ENCODE results near the gene MAB21L4. TPM values are rescaled to one million over a fixed set of nuclear protein-coding genes. Genes with fewer than 3 reads are reported as not detected.

The MAB21L4 gene
- total RNA-seq, 1 donor from 2014 or later: not detected

GRCh38 chr2:240884745-240885144, 11.2 kb downstream of the MAB21L4 start:
- DNase-seq (ENCODE audit: extremely low read depth, low read depth, low spot score): no peak

- DNase-seq (ENCODE audit: extremely low read depth, low read depth, low spot score): no peak
These were observed 11.7 kb downstream of the MAB21L4 start for GRCh38 chr2:240884221-240884620.

GRCh38 chr2:240881913-240882312, 14.0 kb downstream of the MAB21L4 start:
- no peak for DNase-seq (ENCODE audit: extremely low read depth, low read depth, low spot score)

DNA sequence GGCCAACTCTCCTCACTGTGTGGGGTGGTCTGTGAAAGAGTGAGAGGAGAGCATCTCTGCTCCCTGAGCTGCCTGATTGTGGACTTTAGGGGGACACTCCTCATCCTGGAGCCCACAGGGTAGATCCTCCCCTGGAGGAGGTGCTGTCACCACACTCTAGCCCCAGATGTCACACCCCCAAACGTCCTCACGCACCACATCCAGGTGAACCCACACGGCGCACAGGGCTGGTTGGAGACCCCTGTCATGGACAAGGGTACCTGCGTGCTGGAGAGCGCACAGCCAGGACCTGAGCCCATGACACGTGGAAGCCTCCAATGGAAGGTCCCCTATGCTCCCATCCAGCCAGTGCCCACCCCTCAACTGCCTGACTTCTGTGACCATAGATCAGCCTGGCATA, 16.9 kb downstream of the MAB21L4 start:
- DNase-seq (ENCODE audit: extremely low read depth, low read depth, low spot score): no peak

DNA sequence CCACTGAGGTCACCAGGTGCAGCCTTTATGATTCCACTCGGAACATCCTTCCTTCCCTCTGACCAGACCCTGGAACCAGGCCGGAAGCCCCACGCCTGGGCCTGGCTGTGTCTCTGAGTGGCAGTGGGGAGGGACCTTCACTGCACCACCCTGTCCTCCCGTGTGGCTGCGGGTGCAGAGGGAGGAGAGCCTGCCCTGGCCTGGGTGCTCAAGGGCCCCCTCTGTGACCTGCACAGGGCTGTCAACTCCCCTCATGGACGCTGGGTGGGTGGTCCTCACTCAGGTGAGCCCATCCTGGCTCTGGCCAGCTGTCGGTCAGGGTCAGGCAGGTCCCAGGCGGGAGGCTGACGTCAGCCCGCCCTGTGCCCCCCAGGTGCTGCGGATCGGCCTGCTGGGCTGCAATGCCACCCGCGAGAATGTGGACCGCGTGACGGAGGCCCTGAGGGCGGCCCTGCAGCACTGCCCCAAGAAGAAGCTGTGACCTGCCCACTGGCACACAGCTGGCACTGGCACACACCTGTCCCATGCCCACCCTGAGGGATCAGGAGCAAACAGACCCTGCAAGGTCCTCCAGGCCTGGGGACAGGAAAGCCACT, 17.5 kb downstream of the MAB21L4 start:
- DNase-seq (ENCODE audit: extremely low read depth, low read depth, low spot score): no peak

- no peak for DNase-seq (ENCODE audit: extremely low read depth, low read depth, low spot score)
These were observed 18.3 kb downstream of the MAB21L4 start for GRCh38 chr2:240877460-240878340.

DNA sequence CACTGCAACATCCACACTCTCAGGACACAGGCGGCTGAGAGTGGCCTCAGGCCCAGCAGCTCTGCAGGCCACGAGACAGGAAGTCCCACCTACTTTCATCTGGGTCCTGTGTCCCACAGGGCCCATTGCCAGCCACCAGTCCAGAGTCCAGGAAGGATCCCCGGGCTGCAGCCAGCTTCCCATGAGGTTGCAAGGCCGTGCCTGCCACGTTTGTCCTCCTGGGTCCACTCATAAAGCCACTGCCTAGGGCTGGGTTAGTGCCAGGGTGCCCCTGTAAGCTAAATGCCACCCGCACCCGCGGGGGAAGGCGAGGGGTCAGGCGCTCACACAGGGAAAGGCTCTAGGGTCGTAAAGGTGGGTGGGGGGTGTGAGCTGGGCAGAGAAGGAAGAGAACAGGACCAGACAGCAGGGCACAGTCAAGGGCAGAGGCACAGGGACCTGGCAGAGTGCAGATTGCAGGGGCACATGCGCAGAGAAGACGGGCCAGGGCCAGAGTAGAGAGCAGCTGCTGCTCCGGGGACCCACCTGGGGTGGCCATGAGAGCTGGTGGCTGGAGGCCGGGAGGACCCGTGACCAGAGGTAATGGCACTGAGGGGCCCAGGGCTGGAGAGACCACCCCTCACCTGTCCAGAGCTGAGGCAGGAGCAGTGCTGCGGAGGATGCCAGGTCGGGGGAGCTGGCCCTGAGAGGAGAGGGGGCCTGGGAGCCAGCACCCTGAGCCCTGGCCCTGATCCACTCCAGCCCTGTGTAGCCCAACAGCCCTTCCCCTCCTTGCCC, 19.3 kb downstream of the MAB21L4 start:
- no peak for DNase-seq (ENCODE audit: extremely low read depth, low read depth, low spot score)

GRCh38 chr2:240876035-240876474, 19.9 kb downstream of the MAB21L4 start:
- DNase-seq (ENCODE audit: extremely low read depth, low read depth, low spot score): no peak

DNA sequence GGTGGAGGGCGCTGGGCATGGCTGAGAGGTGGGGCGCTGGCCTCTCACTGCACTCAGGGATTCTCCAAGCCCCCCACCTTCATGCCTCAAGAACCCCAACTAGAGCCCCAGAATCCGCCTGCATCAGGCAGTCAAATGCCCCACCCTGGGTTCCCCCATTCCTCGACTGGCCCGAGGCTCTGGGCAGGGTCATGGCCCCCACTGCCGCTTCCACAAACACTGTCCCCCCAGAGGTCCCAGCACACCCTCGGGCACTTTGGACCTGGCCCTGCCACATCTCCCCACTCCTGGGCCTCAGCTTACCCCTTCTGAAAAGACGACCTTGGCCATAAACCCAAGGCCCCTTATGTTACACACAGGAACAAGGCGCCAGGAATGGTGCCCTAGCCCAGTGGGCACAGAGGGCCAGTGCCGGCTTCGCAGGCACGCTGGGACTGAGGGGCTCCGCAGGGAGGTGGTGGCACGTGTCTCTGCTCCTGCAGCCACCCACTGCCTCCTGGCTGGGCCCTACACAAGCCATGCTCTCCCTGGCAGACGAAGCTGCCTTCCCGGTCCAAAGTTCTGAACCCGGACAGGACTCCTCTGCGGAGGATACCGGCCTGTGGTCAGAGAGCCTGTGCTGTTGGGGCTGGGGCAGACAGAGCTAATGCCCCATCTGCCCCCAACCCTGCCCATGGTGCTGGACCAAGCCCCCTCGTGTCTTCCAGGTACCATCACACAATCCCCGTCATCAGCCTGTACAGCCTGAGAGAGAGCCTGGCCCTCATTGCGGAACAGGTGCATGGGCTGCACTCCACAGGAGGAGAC, 20.5 kb downstream of the MAB21L4 start:
- no peak for DNase-seq (ENCODE audit: extremely low read depth, low read depth, low spot score)

GRCh38 chr2:240874715-240875227, 21.2 kb downstream of the MAB21L4 start:
- DNase-seq (ENCODE audit: extremely low read depth, low read depth, low spot score): no peak

GRCh38 chr2:240873805-240874714, 21.9 kb downstream of the MAB21L4 start:
- DNase-seq (ENCODE audit: extremely low read depth, low read depth, low spot score): no peak

- no peak for DNase-seq (ENCODE audit: extremely low read depth, low read depth, low spot score)
These were observed 22.7 kb downstream of the MAB21L4 start for GRCh38 chr2:240873098-240873788.

- DNase-seq (ENCODE audit: extremely low read depth, low read depth, low spot score): no peak
These were observed 23.4 kb downstream of the MAB21L4 start for GRCh38 chr2:240872317-240873097.

DNA sequence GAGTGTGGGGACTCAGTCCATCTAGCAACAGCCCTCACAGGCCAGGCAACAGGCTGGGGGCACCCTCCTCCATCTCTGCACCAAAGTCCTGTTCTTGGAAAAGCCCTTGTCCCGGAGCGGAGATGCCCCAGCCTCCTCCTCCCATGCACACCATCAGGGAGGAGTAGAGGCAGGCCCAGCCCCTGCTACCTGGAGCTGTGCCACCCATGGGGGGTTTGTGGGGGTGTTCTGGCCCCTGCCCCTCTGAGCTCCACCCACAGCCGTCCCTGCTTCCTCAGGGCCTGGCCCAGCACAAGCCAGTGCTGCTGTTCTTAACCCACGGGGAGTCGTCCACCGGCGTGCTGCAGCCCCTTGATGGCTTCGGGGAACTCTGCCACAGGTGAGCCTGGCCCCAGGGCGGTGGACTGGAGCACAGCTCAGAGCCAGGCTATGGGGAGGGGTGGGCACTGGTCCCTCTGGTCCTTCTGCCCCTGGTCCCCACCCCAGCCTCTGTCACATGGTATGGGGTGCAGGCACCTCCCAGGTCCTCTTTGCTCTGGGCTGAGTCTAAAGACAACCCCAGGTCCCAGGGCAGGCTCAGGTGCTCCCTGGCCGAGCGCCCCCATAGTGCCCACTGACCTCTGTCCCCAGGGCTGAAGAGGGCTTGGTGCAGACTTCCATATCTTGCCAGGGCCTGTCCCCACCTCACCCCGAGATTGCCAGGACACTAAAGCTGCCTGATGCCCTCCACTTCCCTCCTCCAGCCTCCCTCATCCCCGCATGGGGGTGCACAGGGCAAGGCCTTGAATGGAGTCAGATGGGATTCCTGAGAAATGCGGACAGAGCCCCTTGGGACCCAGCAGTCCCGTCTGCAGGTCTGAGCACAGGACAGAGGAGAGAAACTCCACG, 24.6 kb downstream of the MAB21L4 start:
- no peak for DNase-seq (ENCODE audit: extremely low read depth, low read depth, low spot score)

DNA sequence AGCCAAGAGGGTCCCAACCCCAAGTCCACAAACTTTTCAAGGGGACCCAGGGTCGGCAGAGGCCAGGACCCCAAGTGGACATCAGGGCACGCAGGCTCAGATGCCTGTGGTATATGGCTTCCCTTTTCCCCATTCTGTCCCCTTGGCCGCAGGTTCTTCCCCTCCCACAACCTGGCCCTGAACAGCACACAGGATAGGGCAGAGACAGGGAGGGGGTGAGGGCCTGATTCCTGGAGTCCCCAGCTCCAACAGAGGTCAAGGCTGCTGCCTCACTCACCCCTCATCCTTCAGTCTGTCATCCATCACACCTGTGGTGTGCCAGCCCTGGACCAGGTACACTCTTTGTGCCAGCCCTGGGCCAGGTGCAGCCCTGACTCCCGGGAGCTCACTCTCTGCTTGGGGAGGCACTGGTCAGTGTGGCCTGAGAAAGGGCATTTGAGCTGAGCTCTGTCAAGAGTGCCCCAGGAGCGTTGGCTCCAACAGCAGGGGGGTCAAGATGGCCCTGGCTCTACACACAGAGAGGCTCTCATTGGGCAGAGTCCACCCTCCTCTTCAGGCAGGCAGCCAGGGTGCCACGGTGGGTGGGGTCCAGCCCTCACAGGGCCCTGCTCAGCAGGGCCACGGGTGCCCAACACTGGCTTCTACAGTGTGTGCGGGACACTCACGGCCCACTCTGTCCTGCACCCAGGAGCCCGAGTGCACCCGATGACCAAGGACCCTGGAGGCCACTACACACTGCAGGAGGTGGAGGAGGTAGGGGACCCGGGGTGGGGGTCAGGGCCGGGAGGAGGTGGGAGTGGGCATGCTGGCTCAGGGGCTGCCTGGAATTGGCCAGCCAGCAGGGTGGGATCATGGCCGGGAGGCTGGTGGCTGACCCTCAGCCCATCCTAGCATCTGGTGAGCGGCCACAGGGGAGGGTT, 25.7 kb downstream of the MAB21L4 start:
- no peak for DNase-seq (ENCODE audit: extremely low read depth, low read depth, low spot score)
